SH-SY5Y (cell line): ENCODE results near the gene JMJD4.

Experiments
- GATA2 ChIP-seq: IDR thresholded peaks from 2 replicates; pipeline ENCODE4 v1.6.1; 2011; ENCODE audit warnings: mild to moderate bottlenecking, low read depth, low read length
- GATA3 ChIP-seq: IDR thresholded peaks from 2 replicates; pipeline ENCODE4 v1.6.1; 2011; ENCODE audit warnings: low read depth, mild to moderate bottlenecking, low read length, moderate library complexity

- TF ChIP-seq GATA2 (no peak), GATA3 (no peak)
Measured at GRCh38 chr1:227774821-227775661, 39.9 kb upstream of the JMJD4 start.
